Measurements from ENCODE around the gene ENTPD7.
"Not testable (repeated sequence)": the region's sequence is repeated elsewhere in the genome, so short reads cannot be mapped to it uniquely, and the experiment has no call there.

Gene ENTPD7, protein sequence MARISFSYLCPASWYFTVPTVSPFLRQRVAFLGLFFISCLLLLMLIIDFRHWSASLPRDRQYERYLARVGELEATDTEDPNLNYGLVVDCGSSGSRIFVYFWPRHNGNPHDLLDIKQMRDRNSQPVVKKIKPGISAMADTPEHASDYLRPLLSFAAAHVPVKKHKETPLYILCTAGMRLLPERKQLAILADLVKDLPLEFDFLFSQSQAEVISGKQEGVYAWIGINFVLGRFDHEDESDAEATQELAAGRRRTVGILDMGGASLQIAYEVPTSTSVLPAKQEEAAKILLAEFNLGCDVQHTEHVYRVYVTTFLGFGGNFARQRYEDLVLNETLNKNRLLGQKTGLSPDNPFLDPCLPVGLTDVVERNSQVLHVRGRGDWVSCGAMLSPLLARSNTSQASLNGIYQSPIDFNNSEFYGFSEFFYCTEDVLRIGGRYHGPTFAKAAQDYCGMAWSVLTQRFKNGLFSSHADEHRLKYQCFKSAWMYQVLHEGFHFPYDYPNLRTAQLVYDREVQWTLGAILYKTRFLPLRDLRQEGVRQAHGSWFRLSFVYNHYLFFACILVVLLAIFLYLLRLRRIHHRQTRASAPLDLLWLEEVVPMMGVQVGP

GRCh38 chr10:99659031-99659867 is at the start of gene ENTPD7:
ENTPD7 (plus strand) TSS chr10:99659509; CDS start chr10:99659957, 448 bp downstream.
- peak; percentile 72 to 81 for DNase-seq (ENCODE audit: extremely low read depth in 1 of 2, low read depth in 1 of 2)

DNA sequence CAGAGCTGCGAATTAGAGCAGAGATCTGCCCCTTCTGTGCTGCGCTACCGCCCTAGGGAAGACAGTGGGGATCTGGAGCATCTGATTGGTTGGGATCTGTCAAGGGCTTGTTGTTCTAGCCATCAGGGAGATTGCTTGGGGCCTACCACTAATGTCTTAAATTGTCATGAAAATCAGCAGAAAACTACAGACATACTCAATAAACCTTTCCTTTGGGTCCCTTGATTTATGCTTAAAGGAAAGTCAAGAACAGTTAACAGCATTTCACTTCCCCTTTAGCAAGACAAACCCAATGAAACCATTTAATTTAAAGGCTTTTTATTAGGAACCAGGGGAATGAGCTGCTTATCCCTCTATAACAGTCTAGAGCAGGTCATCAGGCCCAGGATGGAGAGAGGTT is 49.1 kb upstream of the ENTPD7 start:
- no peak for DNase-seq (ENCODE audit: extremely low read depth in 1 of 2, low read depth in 1 of 2)

GRCh38 chr10:99611326-99611725 is 48.0 kb upstream of the ENTPD7 start:
- DNase-seq (ENCODE audit: extremely low read depth in 1 of 2, low read depth in 1 of 2), result no peak

- no peak for DNase-seq (ENCODE audit: extremely low read depth in 1 of 2, low read depth in 1 of 2)
Measured at GRCh38 chr10:99612167-99612831, 47.0 kb upstream of the ENTPD7 start.

GRCh38 chr10:99615426-99615825 is 43.9 kb upstream of the ENTPD7 start:
- DNase-seq (ENCODE audit: extremely low read depth in 1 of 2, low read depth in 1 of 2), result no peak

DNA sequence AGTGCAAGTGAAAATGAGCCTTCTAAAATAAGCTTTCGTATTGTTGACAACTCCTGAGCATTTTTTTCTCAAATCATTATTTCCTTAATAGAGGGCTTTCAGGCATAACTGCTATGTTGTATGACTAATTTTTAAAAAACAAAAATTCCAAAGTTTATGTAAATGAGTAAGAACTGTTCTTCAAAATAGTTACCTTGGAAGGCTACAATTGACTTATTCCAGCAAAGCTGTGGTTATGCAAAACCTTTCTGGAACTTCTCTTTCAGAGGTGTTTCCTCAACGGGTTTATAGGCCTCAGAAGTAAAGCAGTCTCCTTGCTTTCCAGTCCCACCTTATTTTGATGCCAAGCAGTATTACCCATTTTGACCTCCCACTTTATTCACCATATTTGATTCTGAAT is 41.6 kb upstream of the ENTPD7 start:
- DNase-seq (ENCODE audit: extremely low read depth in 1 of 2, low read depth in 1 of 2), result no peak

- no peak for DNase-seq (ENCODE audit: extremely low read depth in 1 of 2, low read depth in 1 of 2)
Measured at GRCh38 chr10:99619090-99619800, 40.1 kb upstream of the ENTPD7 start.

DNA sequence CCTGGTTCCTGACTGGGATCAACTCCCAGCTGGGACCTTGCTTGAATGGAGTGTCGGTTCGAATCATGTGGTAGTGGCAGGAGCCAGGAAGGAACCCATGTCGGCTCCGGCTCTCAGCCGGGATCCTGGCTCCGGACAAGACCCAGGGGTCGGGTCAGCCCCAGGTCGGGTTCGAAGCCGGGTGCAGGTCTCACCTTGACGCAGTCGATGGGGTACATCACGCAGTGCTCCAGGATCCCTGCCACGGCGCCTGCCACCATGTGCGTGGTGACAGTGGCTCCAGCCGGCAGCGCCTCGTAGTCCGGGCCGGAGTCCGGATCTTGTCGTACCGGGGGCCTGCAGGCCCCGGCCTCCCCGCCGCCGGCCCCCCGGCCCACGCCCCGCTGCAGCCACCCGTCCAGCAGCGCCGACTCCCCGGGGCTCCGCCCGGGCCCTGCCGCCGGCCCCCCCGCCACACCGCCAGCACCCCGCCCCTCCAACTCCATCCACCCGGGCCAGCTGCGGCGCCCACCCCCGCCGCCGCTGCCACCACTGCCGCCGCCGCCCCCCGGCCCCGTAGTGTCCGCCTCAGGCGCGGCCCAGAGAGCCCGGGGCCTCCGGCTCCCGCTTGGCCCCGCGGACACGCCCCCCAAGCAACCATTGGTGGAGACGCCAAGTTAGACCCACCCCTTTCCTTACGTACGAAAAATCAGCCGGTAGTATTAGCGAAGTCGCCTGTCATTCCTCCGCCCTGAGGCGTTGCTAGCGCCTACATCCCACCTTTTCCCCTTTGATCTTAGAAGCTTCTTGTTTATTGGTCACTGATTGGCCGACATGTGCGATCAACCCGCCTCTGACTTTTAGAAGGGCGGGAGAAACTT is 39.2 kb upstream of the ENTPD7 start, which contains the start of gene SLC25A28:
Gene SLC25A28, minus strand, starts transcription at position 589 of the 860 bp plus-strand sequence. Its CDS starts 104 bp downstream, at position 485.
- DNase-seq (ENCODE audit: extremely low read depth in 1 of 2, low read depth in 1 of 2), result peak; percentile 81 to 85

DNA sequence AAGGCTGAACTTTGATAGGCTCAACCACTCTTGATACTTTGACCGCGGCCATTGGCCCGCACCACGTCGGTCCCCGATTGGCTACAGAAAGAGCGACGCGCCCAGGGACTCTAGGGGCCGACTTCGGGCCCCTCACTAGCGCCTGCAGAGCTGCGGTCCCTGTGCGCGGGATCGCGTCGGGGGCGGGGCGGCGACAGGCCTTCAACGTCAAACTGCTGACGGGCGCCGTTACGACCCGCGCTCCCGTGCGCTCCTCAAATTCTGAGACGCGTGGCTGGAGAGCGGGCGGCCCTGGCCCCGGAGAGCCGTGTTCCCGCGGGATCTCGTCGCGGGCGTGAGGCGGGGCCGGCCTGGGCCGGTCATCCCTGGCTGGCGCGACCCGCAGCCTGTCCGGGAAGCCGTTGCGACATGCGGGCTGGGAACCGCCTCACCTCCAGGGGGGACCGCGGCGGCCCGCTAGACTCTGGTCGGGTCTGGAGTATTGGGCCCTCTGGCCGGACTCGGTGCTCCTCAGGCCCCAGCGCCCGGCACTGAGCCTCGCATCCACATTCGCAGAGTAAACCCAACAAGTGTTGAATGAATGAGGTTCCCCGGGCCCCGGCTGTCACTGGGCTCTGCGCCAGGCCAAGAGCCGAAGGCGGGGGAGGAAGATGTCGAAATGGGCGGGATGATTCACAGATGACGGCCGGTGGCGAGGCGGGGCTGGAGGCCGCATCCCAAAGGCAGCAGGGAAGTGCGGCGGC is 38.4 kb upstream of the ENTPD7 start:
- peak; percentile 49 to 76 for DNase-seq (ENCODE audit: extremely low read depth in 1 of 2, low read depth in 1 of 2)

- no peak for DNase-seq (ENCODE audit: extremely low read depth in 1 of 2, low read depth in 1 of 2)
Measured at GRCh38 chr10:99621454-99622251, 37.7 kb upstream of the ENTPD7 start.

- DNase-seq (ENCODE audit: extremely low read depth in 1 of 2, low read depth in 1 of 2), result no peak
Measured at GRCh38 chr10:99623919-99624318, 35.4 kb upstream of the ENTPD7 start.

GRCh38 chr10:99625124-99625523 is 34.2 kb upstream of the ENTPD7 start:
- not testable (repeated sequence) for DNase-seq (ENCODE audit: extremely low read depth in 1 of 2, low read depth in 1 of 2)

DNA sequence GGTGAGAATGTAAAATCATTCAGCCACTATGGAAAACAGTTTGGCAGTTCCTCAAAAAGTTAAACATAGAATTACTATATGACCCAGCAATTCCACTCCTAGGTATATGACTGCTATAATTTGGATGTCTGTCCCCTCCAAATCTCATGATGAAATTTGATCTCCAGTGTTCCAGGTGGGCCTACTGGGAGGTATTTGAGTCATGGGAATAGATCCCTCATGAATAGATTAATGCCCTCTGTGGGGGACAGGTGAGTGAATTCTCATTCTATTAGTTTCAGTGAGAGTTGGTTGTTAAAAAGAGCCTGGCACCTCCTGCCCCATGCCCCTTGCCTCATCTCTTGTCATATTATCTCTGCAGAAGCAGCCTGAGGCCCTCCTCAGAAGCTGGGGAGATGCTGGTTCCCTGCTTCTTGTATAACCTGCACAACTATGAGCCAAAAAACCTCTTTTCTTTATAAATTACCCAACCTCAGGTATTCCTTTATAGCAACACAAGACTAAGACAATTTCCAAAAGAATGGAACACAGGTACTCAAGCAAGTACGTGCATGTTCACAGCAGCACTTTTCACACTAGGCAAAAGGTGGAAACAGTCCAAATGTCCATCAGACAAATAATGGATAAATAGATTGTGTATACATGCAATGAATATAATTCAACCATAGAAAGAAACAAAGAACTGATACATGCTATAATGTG is 30.2 kb upstream of the ENTPD7 start:
- no peak for DNase-seq (ENCODE audit: extremely low read depth in 1 of 2, low read depth in 1 of 2)

- no peak for DNase-seq (ENCODE audit: extremely low read depth in 1 of 2, low read depth in 1 of 2)
Measured at GRCh38 chr10:99629625-99629978, 29.7 kb upstream of the ENTPD7 start.

DNA sequence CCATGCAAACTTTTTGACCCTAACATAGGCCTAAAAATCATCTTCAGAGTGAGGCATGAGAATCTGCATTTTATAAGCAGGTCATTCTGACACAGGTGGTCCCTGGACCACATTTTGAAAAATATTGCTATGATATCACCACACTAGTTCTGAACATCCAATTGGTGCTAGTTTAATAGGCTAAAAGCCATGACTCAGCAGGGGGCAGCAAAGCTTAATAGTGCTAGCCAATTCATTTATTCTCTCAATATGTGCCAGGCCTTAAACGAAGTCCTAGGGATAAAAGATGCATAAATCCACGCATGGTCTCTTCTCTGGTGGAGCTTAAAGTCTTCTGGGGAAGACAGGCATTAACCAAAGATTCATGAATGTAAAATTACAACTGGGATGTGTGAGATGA is 28.9 kb upstream of the ENTPD7 start:
- no peak for DNase-seq (ENCODE audit: extremely low read depth in 1 of 2, low read depth in 1 of 2)

DNA sequence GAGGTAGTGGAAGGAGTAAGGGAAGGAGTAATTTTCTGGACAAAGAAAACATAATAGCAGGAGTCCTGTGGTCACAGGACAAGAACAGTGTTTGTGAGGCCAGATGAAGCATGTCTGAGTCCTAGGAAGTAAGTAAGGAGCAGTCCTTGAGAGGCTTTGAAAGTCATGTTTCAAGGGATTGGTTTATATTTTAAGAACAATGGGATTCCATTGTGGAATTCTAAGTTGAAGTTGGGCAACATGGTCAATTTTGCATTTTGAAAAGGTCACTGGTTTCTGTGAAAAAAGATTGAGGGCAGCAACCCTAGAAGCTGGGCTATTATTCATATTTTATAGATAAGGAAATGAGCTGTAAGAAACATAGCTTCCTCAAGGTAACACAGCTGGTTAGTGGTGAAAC is 28.3 kb upstream of the ENTPD7 start:
- DNase-seq (ENCODE audit: extremely low read depth in 1 of 2, low read depth in 1 of 2), result no peak

- DNase-seq (ENCODE audit: extremely low read depth in 1 of 2, low read depth in 1 of 2), result no peak
Measured at GRCh38 chr10:99631496-99631895, 27.8 kb upstream of the ENTPD7 start.
